ENCODE measurements around the gene EXOSC7.
"Not testable (repeated sequence)": the region's sequence is repeated elsewhere in the genome, so short reads cannot be mapped to it uniquely, and the experiment has no call there.

Gene EXOSC7

DNA sequence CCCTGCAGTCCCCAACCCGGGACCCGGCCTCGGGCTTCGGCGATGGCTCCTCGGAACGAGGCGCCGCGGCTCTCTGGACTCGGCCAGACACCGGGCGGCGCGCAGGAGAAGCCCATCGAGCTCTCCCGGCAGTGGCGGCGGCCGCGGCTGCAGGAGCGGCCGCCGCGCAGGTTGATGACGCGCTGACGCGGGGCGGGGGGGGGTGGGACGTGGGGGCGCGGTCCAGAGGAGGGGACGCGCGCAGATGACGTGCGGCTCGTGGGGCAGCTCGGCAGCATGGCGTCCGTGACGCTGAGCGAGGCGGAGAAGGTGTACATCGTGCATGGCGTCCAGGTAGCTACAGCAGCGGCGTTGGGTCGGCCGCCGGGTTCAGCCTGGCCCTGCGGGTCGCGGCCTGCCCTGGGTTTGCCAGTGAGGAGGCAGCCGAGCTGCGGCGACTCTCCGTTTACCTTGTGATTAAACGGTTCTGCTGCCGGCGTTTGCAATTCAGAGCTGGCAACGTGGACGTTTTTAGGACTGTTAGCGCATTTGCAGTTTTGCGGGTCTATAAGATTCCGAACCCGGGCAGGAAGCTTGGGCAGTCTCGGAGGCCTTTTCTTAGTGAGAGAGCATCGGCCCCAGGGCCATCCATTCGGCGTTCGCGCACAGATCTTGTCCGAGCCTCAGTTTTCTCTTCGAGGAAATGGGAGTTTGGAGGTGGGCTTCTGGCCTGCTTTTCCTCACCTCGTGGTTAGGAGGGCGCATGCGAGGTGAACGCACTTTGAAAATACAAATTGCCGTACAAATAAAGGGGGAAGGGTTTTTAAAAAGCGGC, at the start of gene EXOSC7, which contains the start of gene ZDHHC3:
EXOSC7 (plus strand) TSS at position 243 of the 814 bp plus-strand sequence; CDS start at position 277, 34 bp downstream.
ZDHHC3 (minus strand) TSS at position 173 of the 814 bp plus-strand sequence. CDS start 16,738 bp downstream, outside the sequence.
- no peak for FAIRE-seq

DNA sequence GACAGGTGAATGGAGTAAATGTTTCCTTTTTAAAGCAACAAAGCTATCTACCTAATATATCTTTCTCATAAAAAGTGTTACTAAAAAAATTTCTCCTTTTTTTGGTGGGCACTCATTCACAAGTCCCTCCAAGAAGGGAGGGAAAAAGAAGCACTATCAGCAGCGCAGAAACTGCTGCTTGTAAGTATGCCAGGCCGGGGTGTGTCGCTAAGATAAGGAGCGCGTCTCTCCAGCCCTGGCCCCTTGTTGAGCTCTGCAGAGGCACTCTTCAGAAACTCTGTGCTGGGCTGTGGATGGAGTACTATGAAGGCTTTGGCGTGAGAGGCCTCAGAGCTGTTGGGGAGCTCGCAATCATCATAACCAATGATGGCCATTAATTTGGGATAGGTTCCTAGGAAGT, 49.1 kb upstream of the EXOSC7 start:
- no peak for FAIRE-seq

DNA sequence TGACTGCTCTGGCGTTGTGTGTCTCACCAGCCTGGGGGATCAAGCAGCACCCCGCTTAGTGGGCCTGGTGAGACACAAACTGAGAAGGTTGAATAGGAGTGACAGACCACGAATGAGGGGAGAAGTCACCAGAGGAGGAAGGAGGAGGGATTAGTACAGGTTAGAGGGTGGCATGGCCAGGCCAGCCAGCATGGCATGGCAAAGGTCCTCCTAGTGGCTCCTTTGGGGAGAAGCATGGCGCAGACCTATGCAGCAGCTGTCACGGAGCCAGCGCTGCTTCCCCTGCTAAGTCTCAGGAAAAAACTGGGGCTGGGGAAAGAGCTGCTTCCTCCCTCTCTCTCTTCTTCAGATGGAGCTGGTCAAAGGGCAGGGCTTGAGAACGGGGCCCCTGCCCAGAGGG, 48.7 kb upstream of the EXOSC7 start:
- FAIRE-seq: no peak

DNA sequence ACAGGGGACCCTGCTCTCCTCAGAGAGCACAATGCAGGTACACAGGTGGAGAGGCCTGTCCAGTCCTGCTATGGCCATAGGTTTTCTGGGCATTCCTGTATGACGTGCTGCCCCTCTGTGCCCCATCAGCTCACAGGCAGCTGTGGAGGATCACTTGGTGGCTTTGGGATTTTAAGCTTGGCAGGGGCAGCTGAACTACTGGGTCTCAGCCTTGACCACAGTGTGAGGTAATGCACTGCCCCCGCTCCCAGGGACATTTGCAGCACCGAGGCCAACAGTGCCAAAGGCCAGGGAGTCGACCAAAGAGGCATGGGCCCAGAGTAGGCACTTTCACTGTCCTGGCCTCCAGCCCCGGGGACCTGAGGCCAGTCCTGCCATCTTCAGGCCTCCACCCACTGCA, 46.3 kb upstream of the EXOSC7 start:
- FAIRE-seq: no peak

DNA sequence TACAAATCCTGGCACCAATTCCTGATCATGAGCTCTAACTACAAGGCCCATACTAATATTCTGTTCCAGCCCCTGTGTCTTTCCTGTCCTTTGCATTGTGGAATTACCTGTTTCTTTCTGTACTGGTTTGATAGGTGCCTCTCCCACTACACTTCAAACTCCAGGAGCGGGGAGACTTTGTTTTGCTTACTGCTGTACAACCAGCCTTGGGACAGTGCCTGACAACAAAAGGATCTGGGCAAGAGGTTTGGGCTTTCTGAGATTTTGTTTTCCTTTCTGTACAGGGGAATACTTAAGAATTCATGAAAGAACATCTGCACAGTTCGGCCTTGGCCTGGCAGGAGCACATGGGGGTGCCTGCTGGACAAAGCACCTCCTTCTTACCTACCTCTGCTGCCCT, 45.1 kb upstream of the EXOSC7 start:
- FAIRE-seq: no peak

DNA sequence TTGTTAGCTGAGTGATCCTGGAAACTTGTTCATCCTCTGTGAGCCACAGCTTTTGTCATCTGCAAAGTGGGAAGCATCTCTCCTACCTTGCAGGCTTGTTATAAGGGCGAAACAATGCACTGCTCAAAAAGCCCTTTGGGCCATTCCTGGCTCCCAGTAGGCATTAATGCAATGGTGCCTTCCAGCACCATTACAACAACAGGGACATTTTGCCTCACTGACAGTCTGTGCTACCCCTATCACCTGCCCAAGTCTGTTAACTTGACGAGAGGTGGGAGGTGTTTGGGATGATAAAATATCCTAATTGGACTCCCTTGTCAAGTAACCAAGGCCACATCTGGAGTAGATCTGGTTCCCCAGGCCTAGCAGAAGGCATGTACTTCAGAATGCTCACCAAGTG, 44.3 kb upstream of the EXOSC7 start:
- no peak for FAIRE-seq

DNA sequence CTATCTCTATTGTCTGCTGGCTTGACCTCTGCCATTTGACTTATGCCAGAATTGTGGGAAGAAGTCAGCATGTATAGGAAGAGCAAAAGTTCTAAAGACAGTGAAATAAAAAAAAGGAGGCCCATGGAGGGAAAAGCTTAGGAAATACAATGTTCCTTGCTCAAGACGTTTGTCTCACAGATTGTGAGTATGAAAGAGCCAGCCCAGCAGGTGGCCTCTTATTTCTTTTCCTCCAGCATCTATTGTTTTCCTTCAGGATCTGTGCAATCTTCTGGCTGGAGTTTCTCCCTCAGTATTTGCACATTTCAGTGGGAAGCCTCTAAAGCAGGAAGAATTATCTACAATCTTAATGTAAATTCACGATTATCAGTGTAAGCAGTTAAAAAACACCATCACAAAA, 43.8 kb upstream of the EXOSC7 start:
- FAIRE-seq: no peak

DNA sequence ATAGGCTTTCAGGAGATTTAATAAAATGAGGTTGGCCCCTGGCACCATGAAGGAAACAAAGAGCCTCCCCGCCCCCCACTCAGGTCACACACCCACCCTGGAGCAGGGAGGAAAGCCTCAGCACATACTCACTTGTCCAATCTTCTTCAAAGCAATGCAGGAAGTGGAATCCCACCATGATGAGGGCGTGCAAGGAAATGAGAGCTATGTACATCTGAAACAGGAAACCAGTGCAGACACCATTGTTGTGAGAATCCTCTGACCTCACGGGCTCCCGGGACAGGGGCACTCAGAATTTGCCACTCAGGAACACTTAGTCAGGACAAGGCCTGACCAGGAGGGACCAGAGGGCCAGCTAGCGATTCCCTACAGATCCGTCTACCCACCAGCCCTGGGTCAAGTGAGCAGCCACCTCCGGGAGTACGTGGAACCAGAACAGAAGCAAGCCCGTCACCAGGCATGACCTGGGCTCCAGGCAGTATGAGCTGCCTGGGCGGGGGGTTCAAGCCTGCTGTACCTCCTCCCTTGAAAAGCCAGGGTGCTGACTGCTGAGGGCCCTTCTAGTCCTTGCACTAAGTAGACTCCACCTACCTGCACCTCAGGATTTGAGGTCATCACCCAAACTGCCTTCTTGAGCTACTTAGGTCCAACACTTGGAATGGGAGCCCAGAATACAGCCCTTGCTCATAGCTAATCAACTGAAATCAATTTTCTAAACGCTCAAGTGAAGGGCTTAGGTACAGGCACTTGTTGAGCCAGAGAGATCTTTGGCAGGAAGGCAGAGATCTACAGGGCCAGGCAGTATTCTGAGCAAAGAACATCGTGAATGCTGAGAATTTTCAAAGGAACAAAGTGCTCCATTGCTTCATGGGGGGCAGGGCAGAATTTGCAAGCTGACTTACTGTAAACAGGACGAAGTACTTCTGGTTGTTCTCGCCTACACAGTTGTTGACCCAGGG, 42.8 kb upstream of the EXOSC7 start:
- FAIRE-seq: no peak

DNA sequence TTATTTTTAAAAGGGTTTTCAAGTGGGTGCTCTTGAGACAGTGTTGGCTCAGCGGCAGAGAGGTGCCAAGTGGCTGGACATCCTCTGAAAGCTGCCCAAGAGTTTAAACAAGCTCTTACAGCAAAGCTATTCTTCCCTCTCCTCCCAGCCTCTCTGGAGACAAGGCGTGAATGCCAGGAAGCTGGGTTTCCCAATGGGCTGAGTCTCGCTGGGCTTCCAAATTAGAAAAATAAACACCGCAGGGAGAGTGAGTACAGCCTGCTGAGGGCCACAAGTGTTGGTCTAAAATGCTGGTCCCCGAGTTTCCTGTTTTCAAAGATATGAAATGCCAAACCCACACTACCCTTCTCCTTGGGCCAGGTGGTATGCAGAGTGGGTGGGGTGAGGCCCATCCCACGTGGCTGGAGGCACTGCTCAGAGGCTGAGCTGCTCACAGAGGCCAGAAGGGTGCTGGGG, 36.4 kb upstream of the EXOSC7 start:
- FAIRE-seq: no peak

DNA sequence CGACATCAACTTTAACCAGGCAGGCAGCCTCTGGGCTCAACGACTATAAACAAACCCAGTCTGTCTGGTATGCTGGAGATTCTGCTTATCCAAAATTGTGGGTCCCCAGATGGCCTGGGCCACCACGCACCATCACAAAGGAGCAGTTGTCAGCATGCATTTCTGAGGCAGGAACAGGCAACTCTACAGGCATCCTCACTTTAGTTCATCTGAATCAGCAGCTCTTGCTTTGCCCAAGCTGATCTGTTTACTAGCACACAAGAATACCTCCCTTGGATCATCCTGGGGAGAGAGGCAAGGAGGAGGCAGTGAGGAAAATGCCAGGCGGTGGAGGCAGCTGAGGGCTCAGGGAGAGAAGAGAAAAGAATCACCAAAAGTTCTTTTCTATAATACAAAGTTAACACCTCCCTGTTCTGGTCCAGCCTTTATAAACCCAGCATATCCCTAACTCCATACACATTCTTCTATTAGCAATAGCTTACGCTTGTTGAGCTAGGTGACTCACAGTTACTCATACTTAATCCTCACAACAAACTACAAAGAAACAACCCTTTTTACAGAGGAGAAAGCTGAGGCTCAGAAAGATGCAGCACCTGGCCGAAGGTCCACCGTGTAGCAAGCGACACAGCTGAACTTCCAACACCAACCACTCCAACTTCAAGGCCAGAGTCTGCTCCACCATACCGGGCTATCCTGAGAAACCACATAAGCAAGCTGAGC, 33.7 kb upstream of the EXOSC7 start:
- FAIRE-seq: no peak

DNA sequence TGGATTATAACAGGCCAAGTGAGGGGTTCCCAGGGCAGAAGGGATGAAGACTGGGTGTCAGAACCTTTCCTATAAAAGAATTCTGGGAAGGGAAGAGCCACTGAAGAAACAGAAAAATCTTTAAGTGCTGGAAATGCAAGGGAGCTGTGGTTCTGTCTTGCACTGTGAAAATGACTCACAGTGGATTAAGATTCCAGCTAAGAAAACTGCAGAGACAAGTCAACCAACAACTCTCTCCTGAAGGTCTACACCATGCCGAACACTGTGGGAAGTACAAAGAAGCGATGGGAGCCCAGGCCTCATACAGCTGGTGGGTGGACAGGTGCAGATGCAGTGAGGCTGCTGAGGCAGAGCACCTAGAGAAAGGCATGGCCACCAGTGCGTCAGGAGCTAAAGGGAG, 27.8 kb upstream of the EXOSC7 start:
- no peak for FAIRE-seq

DNA sequence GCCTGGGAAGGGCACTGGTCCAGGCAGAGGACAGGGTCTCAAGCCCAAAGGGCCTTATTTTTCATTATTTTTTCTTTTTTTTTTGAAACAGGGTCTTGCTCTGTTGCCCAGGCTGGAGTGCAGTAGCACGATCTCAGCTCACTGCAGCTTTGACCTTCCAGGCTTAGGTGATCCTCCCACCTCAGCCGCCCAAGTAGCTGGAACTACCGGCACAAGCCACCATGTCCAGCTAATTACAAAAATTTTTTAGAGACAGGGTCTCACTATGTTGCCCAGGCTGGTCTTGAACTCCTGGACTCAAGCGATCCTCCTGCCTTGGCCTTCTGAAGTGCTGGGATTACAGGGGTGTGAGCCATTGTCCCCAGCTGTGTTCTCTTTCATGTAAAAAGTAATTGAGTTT, 26.3 kb upstream of the EXOSC7 start:
- FAIRE-seq: not testable (repeated sequence)

DNA sequence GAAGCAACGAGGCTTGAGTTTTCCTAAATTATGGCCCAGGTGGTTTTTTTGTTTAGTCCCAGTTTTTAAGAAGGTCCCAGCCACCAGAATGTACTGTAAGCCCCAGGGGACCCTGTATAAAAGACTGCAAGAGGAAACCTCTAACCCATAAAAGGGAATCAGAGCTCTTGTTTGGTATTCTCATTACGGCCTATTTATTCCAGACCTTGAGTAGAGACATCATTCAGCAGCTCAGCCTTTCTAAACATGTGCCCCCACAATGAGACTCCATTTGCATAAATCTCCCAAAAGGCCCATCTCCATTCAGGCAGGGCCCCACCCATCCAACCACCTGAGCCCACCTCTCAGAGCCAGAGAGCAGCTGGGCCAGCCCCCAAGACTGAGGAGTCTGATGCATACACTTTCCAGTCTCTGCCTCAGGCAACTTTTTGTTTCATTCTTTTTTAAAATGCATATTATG, 25.7 kb upstream of the EXOSC7 start:
- FAIRE-seq: no peak

DNA sequence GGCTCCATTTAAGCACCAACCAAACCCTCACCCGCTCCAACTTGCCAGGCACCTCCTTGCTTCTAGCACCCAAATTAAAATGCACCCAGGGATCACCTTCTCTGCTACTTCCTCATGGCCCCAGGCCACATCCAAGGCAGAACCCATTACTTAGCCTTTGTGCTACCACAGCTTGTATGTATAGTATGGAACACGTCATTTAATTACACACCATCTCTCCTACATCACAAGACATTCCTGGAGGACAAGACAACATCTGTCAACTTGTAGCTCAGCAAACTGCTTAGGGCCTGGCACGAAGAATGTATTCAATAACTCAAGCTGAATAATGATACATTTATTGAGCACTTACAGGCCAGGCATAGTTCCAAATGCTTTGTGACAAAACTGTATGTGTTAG, 23.4 kb upstream of the EXOSC7 start:
- no peak for FAIRE-seq

DNA sequence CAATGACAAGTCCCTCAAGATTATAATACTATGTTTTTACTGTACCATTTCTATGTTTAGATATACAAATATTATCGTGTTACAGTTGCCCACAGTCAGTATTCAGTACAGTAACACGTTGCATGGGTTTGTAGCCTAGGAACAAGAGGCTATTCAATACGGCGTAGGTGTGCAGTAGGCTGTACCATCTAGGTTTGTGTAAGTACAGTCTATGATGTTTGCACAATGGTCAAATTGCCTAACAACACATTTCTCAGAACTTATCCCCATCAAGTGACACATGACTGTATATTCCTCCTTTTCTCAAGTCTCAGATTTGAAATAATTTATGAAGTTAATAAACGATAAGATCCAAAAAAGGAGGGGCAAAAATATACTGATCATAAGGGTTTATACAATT, 21.7 kb upstream of the EXOSC7 start:
- FAIRE-seq: no peak

DNA sequence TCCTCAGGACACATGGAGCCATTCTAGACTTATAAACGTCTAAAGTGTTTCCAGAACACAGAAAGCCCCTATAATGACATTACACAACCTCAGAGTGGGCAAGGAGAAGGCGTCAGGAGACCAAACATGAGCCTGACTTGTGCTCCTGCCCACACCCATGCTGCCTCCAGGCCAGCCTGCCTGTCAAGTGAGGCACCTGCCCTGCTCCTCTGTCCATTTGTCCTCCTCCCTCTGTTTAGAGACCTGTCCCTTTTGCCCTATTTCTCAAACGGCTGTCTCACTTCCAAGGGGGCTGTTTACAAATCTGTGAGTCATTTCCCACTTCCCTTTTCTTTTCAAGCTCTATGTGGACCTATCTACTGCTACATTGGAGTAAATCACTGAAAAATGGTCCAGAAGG, 21.1 kb upstream of the EXOSC7 start:
- no peak for FAIRE-seq

DNA sequence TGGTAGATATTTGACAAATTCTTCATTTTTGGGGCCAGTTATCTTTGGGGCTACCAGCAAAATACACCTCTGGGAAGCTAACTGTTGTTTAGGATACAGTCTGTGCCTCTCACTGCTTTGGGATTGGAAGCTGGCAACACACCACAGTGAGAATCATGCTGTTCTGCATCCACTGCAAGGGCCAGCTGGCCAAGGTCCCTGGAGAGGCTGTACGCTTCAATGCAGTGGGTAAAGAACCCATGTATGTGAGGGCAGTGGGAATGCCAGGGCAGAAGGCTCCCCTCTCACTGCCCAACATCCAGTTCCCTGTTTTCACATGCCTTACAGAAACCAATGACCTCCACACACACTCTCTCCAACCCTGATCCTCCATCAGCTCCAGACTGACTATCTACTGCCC, 20.1 kb upstream of the EXOSC7 start:
- FAIRE-seq: no peak

DNA sequence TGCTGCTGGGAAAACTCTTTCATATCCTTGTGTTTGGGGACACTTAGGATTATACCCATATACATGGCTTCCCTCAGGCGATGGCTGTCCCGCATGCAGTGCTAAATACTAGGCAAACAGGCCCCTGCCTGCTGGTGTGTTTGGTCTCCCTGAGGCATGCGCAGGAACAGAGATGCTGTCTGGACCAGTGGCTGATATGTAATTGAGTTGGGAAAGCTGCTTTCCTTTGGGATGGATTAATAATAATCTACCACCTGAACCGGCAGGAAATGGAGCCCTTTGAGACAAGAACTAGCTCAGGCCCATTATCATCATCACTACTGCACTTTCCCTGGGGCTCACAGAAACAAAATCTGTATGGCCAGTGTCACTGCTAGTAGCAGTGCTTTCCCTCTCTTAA, 18.1 kb upstream of the EXOSC7 start:
- FAIRE-seq: no peak

DNA sequence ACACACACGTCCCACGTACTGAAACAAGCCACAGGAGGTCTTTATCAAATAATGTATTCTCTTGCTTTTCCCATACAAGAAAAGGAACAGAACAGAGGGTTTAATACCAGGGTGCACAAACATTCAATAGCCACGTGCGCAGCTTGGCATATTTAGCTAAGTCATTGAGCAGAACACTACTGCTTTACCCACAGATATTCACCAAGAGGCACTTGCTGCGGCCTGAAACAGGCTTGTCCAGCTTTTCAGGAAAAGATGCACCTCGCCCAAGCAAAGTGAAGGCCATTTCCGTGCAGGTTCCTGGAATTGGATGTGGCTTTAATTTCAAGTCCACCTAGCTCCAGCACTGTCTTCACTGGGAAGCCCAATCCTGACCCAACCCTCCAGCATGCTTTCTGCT, 17.7 kb upstream of the EXOSC7 start:
- no peak for FAIRE-seq

DNA sequence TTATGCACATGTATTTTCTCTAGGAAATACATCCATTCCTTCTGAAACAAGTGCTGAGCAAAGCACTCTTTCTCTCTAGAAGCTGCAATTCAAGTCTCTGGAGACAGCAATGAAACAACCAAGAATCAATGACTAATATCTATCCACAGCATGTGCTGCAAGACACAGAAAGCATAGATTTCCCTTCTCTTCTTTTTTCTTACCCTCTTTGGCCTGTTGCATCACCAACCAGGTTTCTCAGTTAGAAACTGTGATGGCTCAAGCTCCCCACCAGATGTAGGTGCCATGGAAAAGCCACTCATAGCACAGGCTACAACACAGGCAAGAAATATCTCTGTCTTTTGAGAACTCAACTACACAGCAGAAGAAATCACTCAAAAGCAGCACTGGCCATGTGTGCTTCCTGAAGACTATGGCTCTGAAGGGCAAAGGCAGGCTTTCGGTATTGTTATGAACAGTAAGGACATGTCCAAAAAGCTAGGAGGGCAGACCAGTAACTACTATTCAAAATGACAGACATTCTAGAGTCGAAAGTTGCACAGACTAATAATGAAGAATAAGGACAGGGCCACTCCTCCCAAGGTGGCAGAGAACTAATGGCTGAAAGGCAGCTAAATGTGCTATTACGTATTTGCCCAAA, 15.5 kb upstream of the EXOSC7 start:
- FAIRE-seq: no peak

DNA sequence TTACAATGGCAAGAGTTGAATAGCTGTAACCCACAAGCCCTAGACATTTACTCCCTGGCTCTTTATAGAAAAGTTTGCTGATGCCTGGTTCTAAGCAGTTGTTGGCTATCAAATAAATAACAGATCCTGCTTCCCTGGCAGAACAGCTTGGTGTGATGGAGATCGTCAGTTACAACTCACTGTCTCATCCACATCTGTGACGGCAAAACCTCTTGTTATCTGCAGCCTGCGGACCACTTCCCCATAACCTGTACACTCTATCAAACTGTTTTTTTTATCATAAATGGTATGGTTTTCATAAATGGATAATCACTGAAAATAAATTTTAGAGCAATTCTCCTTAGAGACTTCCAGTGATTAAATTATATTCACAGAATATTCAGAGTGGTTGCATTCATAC, 14.2 kb upstream of the EXOSC7 start:
- FAIRE-seq: no peak

DNA sequence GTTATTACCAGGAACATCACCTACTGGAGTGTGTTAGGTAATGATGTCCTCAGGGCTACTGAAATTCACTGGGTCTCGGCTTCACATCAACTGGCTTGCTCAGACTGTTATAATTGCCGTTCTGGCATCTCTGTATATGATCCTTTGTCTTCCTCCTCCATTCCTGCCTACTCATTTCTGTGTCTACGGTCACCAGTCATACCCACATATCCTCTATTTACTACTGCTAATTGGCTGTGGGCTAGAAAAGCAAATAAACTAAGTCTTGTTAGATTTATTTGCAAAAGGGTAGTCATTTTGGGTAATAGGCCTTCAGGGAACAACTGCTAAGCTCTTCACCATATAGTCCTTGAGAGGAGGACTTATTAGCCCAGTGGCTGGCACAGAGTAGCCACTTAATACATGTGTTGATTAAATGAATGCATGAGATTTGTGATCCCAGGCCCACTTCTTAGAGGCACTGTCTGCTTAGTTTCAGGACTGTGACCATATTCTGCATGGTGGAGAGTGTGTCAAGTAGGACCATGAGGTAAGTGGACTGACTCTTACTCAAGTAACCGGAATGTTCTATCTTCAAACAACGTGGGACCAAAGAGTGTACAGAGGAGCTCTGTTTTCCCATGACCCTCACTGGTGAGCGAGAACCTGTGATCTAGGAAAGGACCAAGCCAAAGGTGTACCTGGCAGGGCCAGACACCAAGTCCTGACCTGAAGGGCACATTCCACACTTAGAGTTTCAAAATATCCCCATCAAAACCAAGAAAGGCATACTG, 13.2 kb upstream of the EXOSC7 start:
- FAIRE-seq: no peak
